Central memory CD8-positive, alpha-beta T cell (primary cell): ENCODE results near the gene CPVL.

Experiments
- ATAC-seq: fragments of 150-1000 bp; cut with Tn5 transposase; replicated peaks from 2 replicates; pipeline ENCODE4 v1.10.0; 2022; ENCODE audit warnings: mild to moderate bottlenecking, moderate FRiP score, moderate number of reproducible peaks; ENCODE audit not compliant: poor library complexity, severe bottlenecking; ENCODE audit errors: extremely low read depth
- DNase-seq, 2 donors: peaks; one replicate each; pipeline ENCODE4 v3.0.0; 2021; ENCODE audit warnings: low spot score in 2 of 2
- H3K27ac Mint-ChIP-seq: one replicate; pipeline ENCODE4 v1.8.0; 2022; ENCODE audit warnings: low read depth, mild to moderate bottlenecking, moderate library complexity, mixed read lengths
- H3K27me3 Mint-ChIP-seq: one replicate; pipeline ENCODE4 v1.8.0; 2022; ENCODE audit warnings: mixed read lengths
- H3K36me3 Mint-ChIP-seq: one replicate; pipeline ENCODE4 v1.8.0; 2022; ENCODE audit warnings: mild to moderate bottlenecking, moderate library complexity, mixed read lengths; ENCODE audit not compliant: insufficient read depth
- H3K4me1 Mint-ChIP-seq: one replicate; pipeline ENCODE4 v1.8.0; 2022; ENCODE audit warnings: mixed read lengths
- H3K4me3 Mint-ChIP-seq: one replicate; pipeline ENCODE4 v1.8.0; 2022; ENCODE audit warnings: mild to moderate bottlenecking, moderate library complexity, mixed read lengths
- H3K9me3 Mint-ChIP-seq: one replicate; pipeline ENCODE4 v1.8.0; 2022; ENCODE audit warnings: mixed read lengths

CPVL gene

GRCh38 chr7:29041991-29042390 is 104.3 kb downstream of the CPVL start:
- Mint-ChIP-seq H3K4me1 (no peaks in the 10 kb centered on the region), H3K27me3 (peaks cover 36% of the 10 kb centered on the region), H3K9me3 (no peaks in the 10 kb centered on the region), H3K4me3 (no peak overlapping the region), H3K27ac (no peak overlapping the region), H3K36me3 (peaks cover 3% of the 10 kb centered on the region)
- DNase-seq = no peak
- no peak for ATAC-seq

- Mint-ChIP-seq H3K4me1 (no peaks in the 10 kb centered on the region), H3K36me3 (peaks cover 3% of the 10 kb centered on the region), H3K4me3 (no peak overlapping the region), H3K27me3 (peaks cover 30% of the 10 kb centered on the region), H3K9me3 (no peaks in the 10 kb centered on the region), H3K27ac (no peak overlapping the region)
- ATAC-seq (no peak), DNase-seq (no peak)
Observed at GRCh38 chr7:29040579-29040925, 105.8 kb downstream of the CPVL start.

- no peak for ATAC-seq
- Mint-ChIP-seq H3K36me3 (peaks cover 3% of the 10 kb centered on the region), H3K4me3 (no peak overlapping the region), H3K4me1 (no peaks in the 10 kb centered on the region), H3K27me3 (peaks cover 33% of the 10 kb centered on the region), H3K9me3 (no peaks in the 10 kb centered on the region), H3K27ac (no peak overlapping the region)
- no peak for DNase-seq
Observed at GRCh38 chr7:29039821-29040578, 106.3 kb downstream of the CPVL start.

GRCh38 chr7:29038463-29038862 is 107.9 kb downstream of the CPVL start:
- Mint-ChIP-seq H3K4me1 (no peaks in the 10 kb centered on the region), H3K36me3 (peaks cover 2% of the 10 kb centered on the region), H3K9me3 (no peaks in the 10 kb centered on the region), H3K4me3 (no peak overlapping the region), H3K27ac (no peak overlapping the region), H3K27me3 (peaks cover 28% of the 10 kb centered on the region)
- ATAC-seq (no peak), DNase-seq (no peak)

- Mint-ChIP-seq H3K36me3 (no peaks in the 10 kb centered on the region), H3K27ac (no peak overlapping the region), H3K27me3 (peaks cover 27% of the 10 kb centered on the region), H3K4me1 (no peaks in the 10 kb centered on the region), H3K4me3 (no peak overlapping the region), H3K9me3 (no peaks in the 10 kb centered on the region)
- no peak for DNase-seq
- ATAC-seq = peak; percentile 60
Observed at GRCh38 chr7:29035044-29035740, 111.1 kb downstream of the CPVL start.

GRCh38 chr7:29033584-29033983 is 112.8 kb downstream of the CPVL start:
- Mint-ChIP-seq H3K4me1 (no peaks in the 10 kb centered on the region), H3K9me3 (peaks cover under 1% of the 10 kb centered on the region), H3K36me3 (no peaks in the 10 kb centered on the region), H3K27ac (no peak overlapping the region), H3K4me3 (no peak overlapping the region), H3K27me3 (peaks cover 28% of the 10 kb centered on the region)
- no peak for ATAC-seq
- DNase-seq = no peak

- H3K4me1 Mint-ChIP-seq = no peaks in the 10 kb centered on the region
- peaks cover 42% of the 10 kb centered on the region for H3K27me3 Mint-ChIP-seq
- ATAC-seq (no peak), DNase-seq (no peak)
- no peak overlapping the region for H3K27ac Mint-ChIP-seq
- H3K4me3 Mint-ChIP-seq = no peak overlapping the region
- peaks cover 8% of the 10 kb centered on the region for H3K9me3 Mint-ChIP-seq
- H3K36me3 Mint-ChIP-seq = no peaks in the 10 kb centered on the region
Observed at GRCh38 chr7:29032146-29032545, 114.2 kb downstream of the CPVL start.

GRCh38 chr7:29030781-29031275 is 115.5 kb downstream of the CPVL start:
- Mint-ChIP-seq H3K4me3 (no peak overlapping the region), H3K9me3 (peaks cover 8% of the 10 kb centered on the region), H3K27ac (no peak overlapping the region), H3K36me3 (no peaks in the 10 kb centered on the region), H3K27me3 (peaks cover 50% of the 10 kb centered on the region), H3K4me1 (no peaks in the 10 kb centered on the region)
- ATAC-seq (no peak), DNase-seq (no peak)

GRCh38 chr7:29022291-29022988 is 123.9 kb downstream of the CPVL start:
- Mint-ChIP-seq H3K27ac (no peak overlapping the region), H3K9me3 (peaks cover 8% of the 10 kb centered on the region), H3K4me3 (no peak overlapping the region), H3K27me3 (peaks cover 28% of the 10 kb centered on the region), H3K4me1 (no peaks in the 10 kb centered on the region), H3K36me3 (no peaks in the 10 kb centered on the region)
- ATAC-seq (no peak), DNase-seq (no peak)

GRCh38 chr7:29019896-29020295 is 126.4 kb downstream of the CPVL start:
- H3K27ac Mint-ChIP-seq = no peak overlapping the region
- H3K36me3 Mint-ChIP-seq = no peaks in the 10 kb centered on the region
- ATAC-seq = no peak
- H3K4me3 Mint-ChIP-seq = no peak overlapping the region
- peaks cover 4% of the 10 kb centered on the region for H3K9me3 Mint-ChIP-seq
- H3K4me1 Mint-ChIP-seq = no peaks in the 10 kb centered on the region
- DNase-seq = no peak
- peaks cover 10% of the 10 kb centered on the region for H3K27me3 Mint-ChIP-seq

- H3K4me1 Mint-ChIP-seq = no peaks in the 10 kb centered on the region
- no peaks in the 10 kb centered on the region for H3K9me3 Mint-ChIP-seq
- H3K27ac Mint-ChIP-seq = no peak overlapping the region
- ATAC-seq (no peak), DNase-seq (no peak)
- H3K36me3 Mint-ChIP-seq = no peaks in the 10 kb centered on the region
- H3K4me3 Mint-ChIP-seq = no peak overlapping the region
- peaks cover 10% of the 10 kb centered on the region for H3K27me3 Mint-ChIP-seq
Observed at GRCh38 chr7:29019387-29019786, 127.0 kb downstream of the CPVL start.

GRCh38 chr7:29017713-29018112 is 128.6 kb downstream of the CPVL start:
- Mint-ChIP-seq H3K4me3 (no peak overlapping the region), H3K4me1 (no peaks in the 10 kb centered on the region), H3K36me3 (no peaks in the 10 kb centered on the region), H3K27ac (no peak overlapping the region), H3K27me3 (peaks cover 10% of the 10 kb centered on the region), H3K9me3 (no peaks in the 10 kb centered on the region)
- no peak for ATAC-seq
- no peak for DNase-seq

- Mint-ChIP-seq H3K27ac (no peak overlapping the region), H3K9me3 (no peaks in the 10 kb centered on the region), H3K27me3 (peaks cover 3% of the 10 kb centered on the region), H3K36me3 (no peaks in the 10 kb centered on the region), H3K4me1 (no peaks in the 10 kb centered on the region), H3K4me3 (no peak overlapping the region)
- ATAC-seq (no peak), DNase-seq (no peak)
Observed at GRCh38 chr7:29014725-29015124, 131.6 kb downstream of the CPVL start.
